Trophoblast cell (in vitro differentiated cells and primary cell): ENCODE measurements around the gene PDGFRB.

Experiments used
- DNase-seq, 2 donors: peaks; one replicate each; pipeline ENCODE4 v3.0.0-alpha.2; 2016
- H2AFZ ChIP-seq: 2 replicates; pipeline ENCODE4 v1.6.1; 2013; ENCODE audit warnings: low read length, moderate library complexity, mild to moderate bottlenecking; ENCODE audit not compliant: insufficient read depth, poor library complexity
- H2AK5ac ChIP-seq: 2 replicates; pipeline ENCODE4 v1.6.1; 2013; ENCODE audit warnings: mild to moderate bottlenecking, low read length
- H2BK120ac ChIP-seq: 2 replicates; pipeline ENCODE4 v1.6.1; 2013; ENCODE audit warnings: low read length, mild to moderate bottlenecking, moderate library complexity; ENCODE audit not compliant: insufficient read depth, poor library complexity
- H2BK12ac ChIP-seq: 2 replicates; pipeline ENCODE4 v1.6.1; 2013; ENCODE audit warnings: mild to moderate bottlenecking, low read length, moderate library complexity
- H2BK5ac ChIP-seq: 2 replicates; pipeline ENCODE4 v1.6.1; 2013; ENCODE audit warnings: low read length, low read depth, moderate library complexity, mild to moderate bottlenecking; ENCODE audit not compliant: poor library complexity
- H3K14ac ChIP-seq: 2 replicates; pipeline ENCODE4 v1.6.1; 2013; ENCODE audit warnings: mild to moderate bottlenecking, low read length
- H3K18ac ChIP-seq: 2 replicates; pipeline ENCODE4 v1.6.1; 2013; ENCODE audit warnings: mild to moderate bottlenecking, low read length
- H3K23ac ChIP-seq: 2 replicates; pipeline ENCODE4 v1.6.1; 2013; ENCODE audit warnings: low read length
- H3K27ac ChIP-seq: 2 replicates; pipeline ENCODE4 v1.5.1; 2013; ENCODE audit warnings: low read depth, mild to moderate bottlenecking, inconsistent platforms, low read length, moderate library complexity
- H3K27me3 ChIP-seq: 2 replicates; pipeline ENCODE4 v1.6.1; 2013; ENCODE audit warnings: inconsistent platforms, mild to moderate bottlenecking, low read length, moderate library complexity; ENCODE audit not compliant: insufficient read depth
- H3K36me3 ChIP-seq, 2 experiments: 1 replicate in 1 of 2; 2 replicates in 1 of 2; pipeline ENCODE4 v1.6.1; 2013; ENCODE audit warnings: low read length in 2 of 2, mild to moderate bottlenecking in 2 of 2, moderate library complexity in 1 of 2; ENCODE audit not compliant: insufficient read depth in 2 of 2, control insufficient read depth in 1 of 2
- H3K4ac ChIP-seq: 2 replicates; pipeline ENCODE4 v1.6.1; 2013; ENCODE audit warnings: low read depth, mild to moderate bottlenecking, low read length, moderate library complexity
- H3K4me1 ChIP-seq, 2 experiments: 1 replicate in 1 of 2; 2 replicates in 1 of 2; pipeline ENCODE4 v1.6.1; 2013; ENCODE audit warnings: low read length in 2 of 2, mild to moderate bottlenecking in 2 of 2, moderate library complexity in 1 of 2; ENCODE audit not compliant: insufficient read depth in 2 of 2, control insufficient read depth in 1 of 2
- H3K4me2 ChIP-seq: 2 replicates; pipeline ENCODE4 v1.6.1; 2013; ENCODE audit warnings: inconsistent platforms, mild to moderate bottlenecking, low read length, moderate library complexity
- H3K4me3 ChIP-seq: 2 replicates; pipeline ENCODE4 v1.5.1; 2013; ENCODE audit warnings: mild to moderate bottlenecking, low read depth, low read length, inconsistent platforms
- H3K79me1 ChIP-seq: one replicate; pipeline ENCODE4 v1.6.1; 2013; ENCODE audit warnings: low read length
- H3K79me2 ChIP-seq: 2 replicates; pipeline ENCODE4 v1.6.1; 2013; ENCODE audit warnings: low read length, mild to moderate bottlenecking; ENCODE audit not compliant: control insufficient read depth, insufficient read depth, poor library complexity
- H3K9ac ChIP-seq: 2 replicates; pipeline ENCODE4 v1.6.1; 2013; ENCODE audit warnings: mild to moderate bottlenecking, low read length
- H3K9me3 ChIP-seq: 2 replicates; pipeline ENCODE4 v1.6.1; 2013; ENCODE audit warnings: low read depth, mild to moderate bottlenecking, control low read depth, inconsistent platforms, low read length; ENCODE audit not compliant: insufficient read depth
- H4K12ac ChIP-seq: 2 replicates; pipeline ENCODE4 v1.6.1; 2013; ENCODE audit warnings: low read depth, mild to moderate bottlenecking, low read length, moderate library complexity
- H4K8ac ChIP-seq: 2 replicates; pipeline ENCODE4 v1.6.1; 2013; ENCODE audit warnings: low read depth, mild to moderate bottlenecking, low read length, moderate library complexity
- H4K91ac ChIP-seq: one replicate; pipeline ENCODE4 v1.6.1; 2013; ENCODE audit warnings: low read depth, mild to moderate bottlenecking, low read length, moderate library complexity
- WGBS: extraction: QIAGEN DNeasy Blood & Tissue Kit; methylation state at CpG from one replicate; pipeline ENCODE4 v1.1.7; 2013; ENCODE audit warnings: missing lambda C conversion rate; ENCODE audit not compliant: insufficient read length, insufficient coverage; ENCODE audit errors: extremely low coverage; 5-methylcytosine and 5-hydroxymethylcytosine counted together

The PDGFRB gene

DNA sequence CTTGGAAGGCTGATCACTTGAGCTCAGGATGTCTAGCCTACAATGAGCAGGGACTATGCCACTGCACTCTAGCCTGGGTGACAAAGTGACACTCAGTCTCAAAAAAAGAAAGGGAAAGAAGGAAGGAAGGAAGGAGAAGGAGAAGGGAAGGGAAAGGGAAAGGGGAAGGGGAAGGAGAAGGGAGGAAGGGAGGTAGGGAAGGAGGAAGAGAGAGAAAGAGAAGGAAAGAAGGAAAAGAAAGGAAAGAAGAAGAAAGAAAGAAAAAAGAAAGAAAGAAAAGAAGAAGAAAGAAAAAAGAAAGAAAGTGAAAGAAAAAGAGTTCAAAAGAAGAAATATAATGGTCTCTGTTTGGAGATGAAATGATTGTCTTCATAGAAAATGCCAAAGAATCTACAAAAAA, 58.5 kb downstream of the PDGFRB start:
- Histone ChIP-seq H3K36me3 (peaks cover 0 to 2% of the 10 kb centered on the region in 2 experiments), H3K79me1 (no peaks in the 10 kb centered on the region)

DNA sequence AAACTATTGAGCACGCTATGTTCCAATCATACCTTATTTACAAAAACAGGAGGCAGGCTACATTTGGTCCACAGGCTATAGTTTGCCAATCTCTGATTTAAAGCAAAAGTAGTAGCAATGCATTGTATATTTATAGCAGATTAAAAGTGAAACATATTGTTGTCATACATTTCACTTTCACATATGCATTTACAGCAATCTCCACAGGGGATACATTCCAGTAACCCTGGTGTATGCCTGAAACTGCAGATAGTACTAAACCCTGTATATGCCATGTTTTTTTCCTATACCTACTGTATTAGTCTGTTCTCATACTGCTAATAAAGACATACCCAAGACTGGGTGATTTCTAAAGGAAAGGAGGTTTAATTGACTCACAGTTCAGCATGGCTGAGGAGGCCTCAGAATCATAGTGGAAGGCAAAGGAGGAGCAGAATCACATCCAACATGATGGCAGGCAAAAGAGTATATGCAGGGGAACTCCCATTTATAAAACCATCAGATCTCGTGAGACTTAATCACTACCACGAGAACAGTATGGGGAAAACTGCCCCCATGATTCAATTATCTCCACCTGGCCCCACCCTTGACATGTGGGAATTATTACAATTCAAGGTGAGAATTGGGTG, 63.4 kb downstream of the PDGFRB start:
- no peak overlapping the region for H2BK120ac ChIP-seq
- no peak overlapping the region for H3K4me3 ChIP-seq
- no peak overlapping the region for H2AK5ac ChIP-seq
- H2BK5ac ChIP-seq: no peak overlapping the region
- no peaks in the 10 kb centered on the region for H3K4me1 ChIP-seq
- H2AFZ ChIP-seq: no peak overlapping the region
- no peak overlapping the region for H3K18ac ChIP-seq
- no peaks in the 10 kb centered on the region for H3K9me3 ChIP-seq
- no peaks in the 10 kb centered on the region for H3K36me3 ChIP-seq
- no CpG with 5 or more reads among the region's 3 CpGs for WGBS
- no peaks in the 10 kb centered on the region for H3K79me1 ChIP-seq
- no peak overlapping the region for H3K14ac ChIP-seq
- no peak overlapping the region for H4K12ac ChIP-seq
- H3K79me2 ChIP-seq: no peaks in the 10 kb centered on the region
- H3K27me3 ChIP-seq: no peaks in the 10 kb centered on the region
- H3K23ac ChIP-seq: no peak overlapping the region
- no peak overlapping the region for H3K27ac ChIP-seq
- H3K4ac ChIP-seq: no peak overlapping the region
- no peak for DNase-seq
- H4K8ac ChIP-seq: no peak overlapping the region
- no peak overlapping the region for H2BK12ac ChIP-seq
- no peak overlapping the region for H3K9ac ChIP-seq
- no peak overlapping the region for H4K91ac ChIP-seq
- H3K4me2 ChIP-seq: no peak overlapping the region

More for the DNA sequence above, 58.5 kb downstream of the PDGFRB start:
- H2BK12ac ChIP-seq: no peak overlapping the region
- no peaks in the 10 kb centered on the region for H3K79me2 ChIP-seq
- H3K9me3 ChIP-seq: no peaks in the 10 kb centered on the region
- H2BK5ac ChIP-seq: no peak overlapping the region
- H4K91ac ChIP-seq: no peak overlapping the region
- H3K4ac ChIP-seq: no peak overlapping the region
- no peak overlapping the region for H3K18ac ChIP-seq
- no peak overlapping the region for H3K14ac ChIP-seq
- no peak overlapping the region for H4K12ac ChIP-seq
- H3K4me3 ChIP-seq: no peak overlapping the region
- no peaks in the 10 kb centered on the region for H3K4me1 ChIP-seq
- H2AFZ ChIP-seq: no peak overlapping the region
- H3K23ac ChIP-seq: no peak overlapping the region
- H3K27ac ChIP-seq: no peak overlapping the region
- no peak overlapping the region for H3K4me2 ChIP-seq
- H2BK120ac ChIP-seq: no peak overlapping the region
- no peaks in the 10 kb centered on the region for H3K27me3 ChIP-seq
- no peak overlapping the region for H4K8ac ChIP-seq
- no peak overlapping the region for H2AK5ac ChIP-seq
- no peak overlapping the region for H3K9ac ChIP-seq
- no peak for DNase-seq

GRCh38 chr5:150085950-150086715, 69.5 kb downstream of the PDGFRB start, which contains the start of gene CSF1R:
TSS of gene CSF1R (minus strand) at chr5:150086554. CDS start at chr5:150086427, 127 bp downstream.
- Histone ChIP-seq H2BK12ac (no peak within 1 kb of the TSS), H3K4me1 (peaks cover 0 to 2% of the 10 kb centered on the region in 2 experiments), H4K91ac (no peak within 1 kb of the TSS), H3K79me2 (no peaks in the 10 kb centered on the region), H3K4ac (no peak within 1 kb of the TSS), H3K18ac (no peak within 1 kb of the TSS), H3K14ac (no peak within 1 kb of the TSS), H3K27ac (no peak within 1 kb of the TSS), H3K36me3 (peaks cover 0 to 2% of the 10 kb centered on the region in 2 experiments), H3K9ac (no peak within 1 kb of the TSS), H4K8ac (no peak within 1 kb of the TSS), H2AK5ac (no peak within 1 kb of the TSS), H3K27me3 (no peaks in the 10 kb centered on the region), H2BK120ac (no peak within 1 kb of the TSS), H3K79me1 (no peaks in the 10 kb centered on the region), H3K4me2 (no peak within 1 kb of the TSS), H4K12ac (no peak within 1 kb of the TSS), H3K4me3 (no peak within 1 kb of the TSS), H3K9me3 (no peaks in the 10 kb centered on the region), H3K23ac (no peak within 1 kb of the TSS), H2AFZ (no peak within 1 kb of the TSS), H2BK5ac (no peak within 1 kb of the TSS)
- no peak for DNase-seq
- WGBS: no CpG with 5 or more reads among the region's 9 CpGs

GRCh38 chr5:150085191-150085912, 70.3 kb downstream of the PDGFRB start:
- H4K91ac ChIP-seq: no peak overlapping the region
- no peak overlapping the region for H2BK12ac ChIP-seq
- H3K4me1 ChIP-seq: peaks cover 0 to 2% of the 10 kb centered on the region in 2 experiments
- no peak overlapping the region for H3K27ac ChIP-seq
- H2BK120ac ChIP-seq: no peak overlapping the region
- H3K18ac ChIP-seq: no peak overlapping the region
- H4K12ac ChIP-seq: no peak overlapping the region
- no peak overlapping the region for H3K4me2 ChIP-seq
- H3K14ac ChIP-seq: no peak overlapping the region
- H3K4ac ChIP-seq: no peak overlapping the region
- no peak overlapping the region for H3K23ac ChIP-seq
- DNase-seq: no peak
- no peak overlapping the region for H2BK5ac ChIP-seq
- no peak overlapping the region for H2AFZ ChIP-seq
- no peaks in the 10 kb centered on the region for H3K9me3 ChIP-seq
- no peak overlapping the region for H3K9ac ChIP-seq
- H3K79me1 ChIP-seq: no peaks in the 10 kb centered on the region
- no CpG with 5 or more reads among the region's 7 CpGs for WGBS
- no peak overlapping the region for H4K8ac ChIP-seq
- no peaks in the 10 kb centered on the region for H3K79me2 ChIP-seq
- H3K36me3 ChIP-seq: peaks cover 4 to 6% of the 10 kb centered on the region in 2 experiments
- H2AK5ac ChIP-seq: no peak overlapping the region
- no peak overlapping the region for H3K4me3 ChIP-seq
- H3K27me3 ChIP-seq: no peaks in the 10 kb centered on the region
